HL-60 (cell line): ENCODE results near the gene POC1B.

ENCODE experiments used
- CTCF ChIP-seq: IDR thresholded peaks from one replicate; pipeline ENCODE4 v1.5.1; 2011; ENCODE audit warnings: low read length, control low read depth, inconsistent platforms; ENCODE audit not compliant: insufficient read depth
- GABPA ChIP-seq: IDR thresholded peaks from 2 replicates; pipeline ENCODE4 v1.6.1; 2012; ENCODE audit warnings: low read depth
- POLR2AphosphoS5 ChIP-seq: IDR thresholded peaks from 2 replicates; pipeline ENCODE4 v1.6.1; 2012; ENCODE audit warnings: low read depth
- SPI1 ChIP-seq: IDR thresholded peaks from 2 replicates; pipeline ENCODE4 v1.6.1; 2012; ENCODE audit warnings: low read depth, mild to moderate bottlenecking, borderline replicate concordance
- TF ChIP-seq, protein P1 (sequence below): IDR thresholded peaks from 2 replicates; pipeline ENCODE4 v1.6.1; 2012; ENCODE audit warnings: low read depth; ENCODE audit not compliant: insufficient replicate concordance

DNA sequence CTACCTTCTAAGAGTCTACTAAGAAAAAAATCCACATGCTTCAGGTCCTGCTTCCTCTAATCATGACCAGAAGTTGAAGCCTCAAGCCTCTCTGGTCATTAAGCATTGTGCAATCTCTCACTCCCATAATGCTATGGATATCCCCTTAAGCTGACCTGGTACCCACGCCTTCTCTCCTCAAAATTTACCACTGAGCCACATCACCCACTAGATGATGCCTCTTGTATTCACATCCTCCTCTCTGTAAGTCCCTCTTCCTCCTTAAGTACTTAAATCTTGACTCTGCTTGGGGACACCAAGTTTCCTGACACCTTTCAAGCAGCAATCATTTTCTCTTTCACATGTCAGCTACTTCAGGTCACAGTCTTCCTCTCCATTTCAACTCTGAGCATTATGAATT lies 11.1 kb downstream of the POC1B start:
- TF ChIP-seq CTCF (no peak), POLR2AphosphoS5 (no peak), GABPA (no peak), SPI1 (no peak)
- TF ChIP-seq, protein P1, sequence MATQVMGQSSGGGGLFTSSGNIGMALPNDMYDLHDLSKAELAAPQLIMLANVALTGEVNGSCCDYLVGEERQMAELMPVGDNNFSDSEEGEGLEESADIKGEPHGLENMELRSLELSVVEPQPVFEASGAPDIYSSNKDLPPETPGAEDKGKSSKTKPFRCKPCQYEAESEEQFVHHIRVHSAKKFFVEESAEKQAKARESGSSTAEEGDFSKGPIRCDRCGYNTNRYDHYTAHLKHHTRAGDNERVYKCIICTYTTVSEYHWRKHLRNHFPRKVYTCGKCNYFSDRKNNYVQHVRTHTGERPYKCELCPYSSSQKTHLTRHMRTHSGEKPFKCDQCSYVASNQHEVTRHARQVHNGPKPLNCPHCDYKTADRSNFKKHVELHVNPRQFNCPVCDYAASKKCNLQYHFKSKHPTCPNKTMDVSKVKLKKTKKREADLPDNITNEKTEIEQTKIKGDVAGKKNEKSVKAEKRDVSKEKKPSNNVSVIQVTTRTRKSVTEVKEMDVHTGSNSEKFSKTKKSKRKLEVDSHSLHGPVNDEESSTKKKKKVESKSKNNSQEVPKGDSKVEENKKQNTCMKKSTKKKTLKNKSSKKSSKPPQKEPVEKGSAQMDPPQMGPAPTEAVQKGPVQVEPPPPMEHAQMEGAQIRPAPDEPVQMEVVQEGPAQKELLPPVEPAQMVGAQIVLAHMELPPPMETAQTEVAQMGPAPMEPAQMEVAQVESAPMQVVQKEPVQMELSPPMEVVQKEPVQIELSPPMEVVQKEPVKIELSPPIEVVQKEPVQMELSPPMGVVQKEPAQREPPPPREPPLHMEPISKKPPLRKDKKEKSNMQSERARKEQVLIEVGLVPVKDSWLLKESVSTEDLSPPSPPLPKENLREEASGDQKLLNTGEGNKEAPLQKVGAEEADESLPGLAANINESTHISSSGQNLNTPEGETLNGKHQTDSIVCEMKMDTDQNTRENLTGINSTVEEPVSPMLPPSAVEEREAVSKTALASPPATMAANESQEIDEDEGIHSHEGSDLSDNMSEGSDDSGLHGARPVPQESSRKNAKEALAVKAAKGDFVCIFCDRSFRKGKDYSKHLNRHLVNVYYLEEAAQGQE = no peak
